Mammary epithelial cell (primary cell): Measurements from ENCODE around the gene CTTN.

Experiments
- CTCF ChIP-seq, 2 donors: IDR thresholded peaks in 1 of 2; conservative IDR thresholded peaks in 1 of 2; 2 replicates each; pipeline ENCODE4 v1.5.1; 2011 to 2012; ENCODE audit warnings: inconsistent platforms in 2 of 2, low read length in 2 of 2, mild to moderate bottlenecking in 2 of 2, control low read depth in 1 of 2, low read depth in 1 of 2; ENCODE audit not compliant: insufficient read depth in 1 of 2; ENCODE audit errors: extremely low read depth in 1 of 2
- EZH2 ChIP-seq: IDR thresholded peaks from 2 replicates; pipeline ENCODE4 v1.6.1; 2012; ENCODE audit warnings: low read length, inconsistent platforms, borderline replicate concordance

- no peak for TF ChIP-seq CTCF (conservative IDR thresholded peaks at IDR 0.05 in 1 of 2, IDR thresholded peaks at IDR 0.05 in 1 of 2; ENCODE audit: extremely low read depth in 1 of 2, insufficient read depth in 1 of 2, low read depth in 1 of 2, low read length in 2 of 2)
- no peak for TF ChIP-seq EZH2
Observed at GRCh38 chr11:70445605-70446004, 47.3 kb downstream of the CTTN start.
